HepG2 (cell line): ENCODE results near the gene RUNDC1.

Source experiments
- CEBPZ ChIP-seq: IDR thresholded peaks from 2 replicates; pipeline ENCODE4 v1.6.1; 2012; ENCODE audit warnings: low read length, improper control_type of control experiment
- CTCF ChIP-seq: sonication (generic); formaldehyde crosslinking; IDR thresholded peaks from 2 replicates; pipeline ENCODE4 v1.5.0; 2020; ENCODE audit warnings: mild to moderate bottlenecking, missing genetic modification reagents, moderate library complexity
- MED1 ChIP-seq: sonication (generic); formaldehyde crosslinking; IDR thresholded peaks from 2 replicates; pipeline ENCODE4 v1.4.0; 2020; ENCODE audit warnings: missing genetic modification reagents
- ZHX1 ChIP-seq: sonication (generic); formaldehyde crosslinking; IDR thresholded peaks from 2 replicates; pipeline ENCODE4 v1.8.1; 2022; ENCODE audit warnings: low read depth, mild to moderate bottlenecking, missing genetic modification reagents
- ZNF704 ChIP-seq: sonication (generic); formaldehyde crosslinking; IDR thresholded peaks from 2 replicates; pipeline ENCODE4 v1.8.1; 2023; ENCODE audit warnings: mild to moderate bottlenecking, inconsistent platforms, moderate library complexity, missing genetic modification reagents, borderline replicate concordance

- TF ChIP-seq MED1 (CRISPR knock-in tag) (no peak), ZNF704 (CRISPR knock-in tag) (no peak), CTCF (CRISPR knock-in tag) (no peak), ZHX1 (CRISPR knock-in tag) (no peak), CEBPZ (no peak)
These were observed 31.5 kb downstream of the RUNDC1 start for GRCh38 chr17:43011728-43012472.
